Heart left ventricle (tissue), 16 donors: ENCODE measurements around the gene ARHGEF7. TPM values are rescaled to one million over a fixed set of nuclear protein-coding genes. Genes with fewer than 3 reads are reported as not detected.
A peak's percentile ranks its signal among the peaks of the same experiment; 100 is the strongest.

ENCODE experiments used
- ATAC-seq, 4 donors: fragments of 200-7000 bp; cut with Tn5 transposase; one replicate each; pipeline ENCODE4 v1.9.1; 2020 to 2022; ENCODE audit warnings: moderate library complexity in 4 of 4, mild to moderate bottlenecking in 3 of 4, moderate number of reproducible peaks in 1 of 4
- DNase-seq, 5 donors: peaks; one replicate each; pipeline ENCODE4 v3.0.0-alpha.2; 2020
- H3K27ac ChIP-seq, 12 donors: fragments of 200-600 bp; sonication (generic) in 4 of 12; one replicate each; pipeline versions ENCODE4 v1.5.0 to v1.8.0; 2016 to 2022; ENCODE audit warnings: mild to moderate bottlenecking in 2 of 12
- H3K27me3 ChIP-seq, 9 donors: fragments of 200-600 bp; sonication (generic) in 2 of 9; one replicate each; pipeline versions ENCODE4 v1.5.1 to v1.8.0; 2016 to 2022; ENCODE audit warnings: mild to moderate bottlenecking in 3 of 9
- H3K36me3 ChIP-seq, 9 donors: fragments of 200-600 bp; sonication (generic) in 2 of 9; one replicate each; pipeline versions ENCODE4 v1.5.0 to v1.8.0; 2018 to 2022; ENCODE audit warnings: mild to moderate bottlenecking in 2 of 9
- H3K4me1 ChIP-seq, 12 donors: fragments of 200-600 bp; sonication (generic) in 4 of 12; one replicate each; pipeline versions ENCODE4 v1.5.0 to v1.8.0; 2016 to 2022; ENCODE audit warnings: mild to moderate bottlenecking in 3 of 12
- H3K4me3 ChIP-seq, 12 donors: fragments of 200-600 bp; sonication (generic) in 4 of 12; one replicate each; pipeline versions ENCODE4 v1.5.0 to v1.8.0; 2017 to 2022; ENCODE audit warnings: mild to moderate bottlenecking in 9 of 12, moderate library complexity in 4 of 12
- H3K9me3 ChIP-seq, 12 donors: fragments of 200-600 bp; sonication (generic) in 4 of 12; one replicate each; pipeline versions ENCODE4 v1.5.0 to v1.8.0; 2016 to 2022; ENCODE audit warnings: mild to moderate bottlenecking in 1 of 12
- POLR2A ChIP-seq, 2 donors: fragments of 450-650 bp; IDR thresholded peaks; one replicate each; pipeline ENCODE4 v1.6.1; 2017; ENCODE audit warnings: antibody characterized with exemption in 2 of 2, mild to moderate bottlenecking in 2 of 2, moderate library complexity in 2 of 2
- WGBS, 4 donors: extraction: QIAGEN DNeasy Blood & Tissue Kit in 2 of 4; methylation state at CpG; one replicate each; pipeline versions ENCODE4 v1.1.5 to v1.1.7; 2013 to 2018; 5-methylcytosine and 5-hydroxymethylcytosine counted together
- intact Hi-C, 10 donors: fragments of 100-400 bp; cut with DNase I; formaldehyde crosslinking; loops; one replicate each; pipeline versions ENCODE4 v1.11.1 to v1.14.2; 2022
- polyA plus RNA-seq, 2 donors: library from polyadenylated mRNA; stranded (reverse); fragments of 200-250 nt; gene quantifications; one replicate each; pipeline ENCODE4 v1.2.3, GENCODE V29; 2013
- total RNA-seq, 9 donors: library from RNA; depleted of rRNA in 2 of 9; stranded (reverse); fragments of >200 nt in 2 of 9; fragmentation: NEBNext Ultra II Directional in 3 of 9; extraction: Animal tissue kit (Norgen Biotek cat#: 25700) in 3 of 9; gene quantifications; one replicate each; pipeline versions ENCODE4 v1.1.0 to v1.2.4, GENCODE V29; 2016 to 2023
- TF ChIP-seq, protein P1 (sequence below), 12 donors: fragments of 200-600 bp; sonication (generic) in 4 of 12; IDR thresholded peaks; one replicate each; pipeline versions ENCODE4 v1.5.0 to v1.8.0; 2018 to 2022; ENCODE audit warnings: antibody characterized with exemption in 12 of 12, mild to moderate bottlenecking in 5 of 12
- donor health status: ischemic (EF 13 %, LVEDD 7.1; RV severe dilation, severe dysfunction).
- donor health status: healthy with polysubstance abuse.
- donor health status: DM: no; HTN: yes; CAD: no.
- donor health status: DM: no; HTN: no; CAD: no.
- donor health status: ischemic (EF 25% LVEDD 6.9; RV normal size, moderate dysfunction).
- donor health status: ischemic (EF 25% LVEDD 5.7; RV mildly dilated, moderate dysfunction).
- donor health status: healthy.
- donor health status: DM: yes; HTN: yes; CAD: no.
- donor health status: ischemic (EF 35%, LVEDD 5.7; RV mildly dilated, moderate dysfunction).
- donor health status: nonischemic (EF 11% LVEDD 7.7; RV severe dilation, severe dysfunction).
- donor health status: DM: yes; HTN: yes; CAD: no.
- donor health status: PGD.
- donor health status: ischemic (EF 29% LVEDD 5.4; RV normal size, mild dysfunction).
- donor health status: nonischemic (EF 23%, LVEDD 6.1; RV moderate dilation, normal function).

The ARHGEF7 gene
- total and polyA plus RNA-seq, 11 donors: 16.6 to 60.9 (median 37.5) TPM

DNA sequence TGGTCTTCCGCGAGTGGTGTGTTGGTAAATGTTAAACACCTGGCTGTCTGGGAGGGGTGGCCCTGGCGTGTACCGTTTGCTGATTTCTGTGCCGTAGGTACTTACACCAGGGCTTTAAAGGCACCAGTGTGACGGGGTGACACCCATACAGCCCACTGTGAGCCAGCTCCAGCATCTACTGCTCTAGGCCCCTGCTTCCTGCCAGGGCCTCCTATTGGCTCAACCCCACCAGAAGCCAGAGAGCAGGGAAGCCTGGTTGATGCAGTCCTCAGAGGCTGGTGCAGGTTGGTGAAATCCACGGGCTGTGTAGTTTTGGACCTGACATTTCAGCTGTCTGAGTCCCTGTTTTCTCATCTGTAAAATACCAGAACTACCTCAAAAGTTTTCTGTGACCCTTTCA, 30.4 kb downstream of the ARHGEF7 start:
- 75 to 89% (median 88%) methylated on average over 7 of the region's 7 CpGs for WGBS, 4 donors
- Histone ChIP-seq H3K36me3 (no peaks in the 10 kb centered on the region), H3K9me3 (no peaks in the 10 kb centered on the region), H3K27me3 (no peaks in the 10 kb centered on the region), H3K27ac (peak overlapping the region in 8 of 12 donors; percentile 8 to 54 (median 36)), H3K4me1 (peaks cover 0 to 32% (median 11%) of the 10 kb centered on the region in 12 donors), H3K4me3 (no peak overlapping the region)
- DNase-seq (peak in 1 of 5 donors; percentile 36), ATAC-seq (peak in 2 of 4 donors; percentile 14 to 40)
- intact Hi-C loops: loop anchor here in 1 of 10 donors (10.0 kb wide), 1 partner anchor 71 kb away; no protein-coding TSS in a partner anchor
- TF ChIP-seq POLR2A (IDR thresholded peaks at IDR 0.05): no peak
- TF ChIP-seq, protein P1, sequence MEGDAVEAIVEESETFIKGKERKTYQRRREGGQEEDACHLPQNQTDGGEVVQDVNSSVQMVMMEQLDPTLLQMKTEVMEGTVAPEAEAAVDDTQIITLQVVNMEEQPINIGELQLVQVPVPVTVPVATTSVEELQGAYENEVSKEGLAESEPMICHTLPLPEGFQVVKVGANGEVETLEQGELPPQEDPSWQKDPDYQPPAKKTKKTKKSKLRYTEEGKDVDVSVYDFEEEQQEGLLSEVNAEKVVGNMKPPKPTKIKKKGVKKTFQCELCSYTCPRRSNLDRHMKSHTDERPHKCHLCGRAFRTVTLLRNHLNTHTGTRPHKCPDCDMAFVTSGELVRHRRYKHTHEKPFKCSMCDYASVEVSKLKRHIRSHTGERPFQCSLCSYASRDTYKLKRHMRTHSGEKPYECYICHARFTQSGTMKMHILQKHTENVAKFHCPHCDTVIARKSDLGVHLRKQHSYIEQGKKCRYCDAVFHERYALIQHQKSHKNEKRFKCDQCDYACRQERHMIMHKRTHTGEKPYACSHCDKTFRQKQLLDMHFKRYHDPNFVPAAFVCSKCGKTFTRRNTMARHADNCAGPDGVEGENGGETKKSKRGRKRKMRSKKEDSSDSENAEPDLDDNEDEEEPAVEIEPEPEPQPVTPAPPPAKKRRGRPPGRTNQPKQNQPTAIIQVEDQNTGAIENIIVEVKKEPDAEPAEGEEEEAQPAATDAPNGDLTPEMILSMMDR (IDR thresholded peaks at IDR 0.05): no peak

DNA sequence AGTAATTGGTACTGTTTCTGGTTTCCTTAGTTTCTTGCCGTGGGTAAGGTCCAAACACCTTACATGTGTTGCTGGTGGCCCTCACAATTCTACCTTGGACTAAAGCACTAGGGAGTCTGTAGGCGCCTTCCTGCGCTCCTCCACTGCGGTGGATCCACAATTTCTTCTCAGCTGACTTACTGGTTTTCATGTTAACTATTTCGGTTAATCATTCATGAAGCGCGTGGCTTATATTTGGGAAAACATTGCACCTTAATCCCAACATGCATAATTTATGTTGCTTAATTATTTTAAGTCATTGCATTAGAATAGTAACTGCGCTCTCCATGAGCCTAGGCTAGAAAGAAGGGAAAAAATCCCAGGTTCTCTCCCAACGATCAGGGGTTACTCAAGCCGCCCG, 37.7 kb downstream of the ARHGEF7 start:
- ATAC-seq (no peak), DNase-seq (no peak)
- intact Hi-C loops: loop anchor here in 9 of 10 donors (2.0 to 10.0 kb wide), 8 partner anchors 36 to 129 kb away; no protein-coding TSS in a partner anchor
- no peaks in the 10 kb centered on the region for H3K36me3 ChIP-seq
- H3K4me3 ChIP-seq: peak overlapping the region; percentile 63 to 96 (median 90)
- TF ChIP-seq, protein P1 (IDR thresholded peaks at IDR 0.05): peak in 1 of 12 donors; percentile 6
- TF ChIP-seq POLR2A (IDR thresholded peaks at IDR 0.05): no peak
- no peaks in the 10 kb centered on the region for H3K27me3 ChIP-seq
- peak overlapping the region; percentile 91 to 99 (median 96) for H3K27ac ChIP-seq
- peaks cover 5 to 42% (median 24%) of the 10 kb centered on the region in 12 donors for H3K4me1 ChIP-seq
- 9 to 15% (median 11%) methylated on average over 11 of the region's 11 CpGs for WGBS, 4 donors
- no peaks in the 10 kb centered on the region for H3K9me3 ChIP-seq

DNA sequence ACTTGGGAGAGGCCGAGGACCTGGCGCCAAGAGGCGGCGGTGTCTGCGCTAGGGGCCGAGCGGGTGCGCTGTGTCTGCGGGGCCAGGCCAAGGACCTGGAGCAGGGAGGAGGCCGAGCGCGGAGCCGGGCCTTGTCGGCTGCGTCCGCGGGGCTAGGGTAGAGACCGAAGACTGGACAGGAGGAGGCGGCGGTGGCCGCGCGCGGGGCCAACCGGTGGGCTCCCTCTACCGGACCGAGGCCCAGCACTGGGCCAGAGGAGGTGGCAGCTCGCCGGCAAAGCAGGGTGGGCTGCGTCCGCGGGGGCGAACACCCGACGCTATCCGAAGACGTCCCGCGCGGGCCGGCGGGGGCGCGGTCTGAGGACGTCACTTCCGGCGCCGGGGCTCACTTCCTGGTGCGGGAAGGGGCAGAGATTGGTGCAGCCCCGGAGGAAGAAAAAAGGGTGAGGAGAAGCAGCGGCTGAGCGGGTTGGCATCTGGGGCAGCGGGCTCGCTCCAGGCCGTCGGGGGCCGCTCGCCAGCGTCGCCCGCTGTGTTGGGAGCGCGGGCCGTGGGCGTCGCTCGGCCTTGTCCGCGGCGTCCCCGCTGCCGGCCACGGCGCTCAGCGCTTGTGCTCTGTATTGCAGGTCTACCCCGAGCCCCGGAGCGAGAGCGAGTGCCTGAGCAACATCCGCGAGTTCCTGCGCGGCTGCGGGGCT, 38.3 kb downstream of the ARHGEF7 start:
- H3K4me1 ChIP-seq: peaks cover 5 to 47% (median 26%) of the 10 kb centered on the region in 12 donors
- no peaks in the 10 kb centered on the region for H3K36me3 ChIP-seq
- peak; percentile 92 to 99 (median 97) for ATAC-seq
- peak; percentile 63 to 89 for TF ChIP-seq POLR2A (IDR thresholded peaks at IDR 0.05)
- TF ChIP-seq, protein P1 (IDR thresholded peaks at IDR 0.05): peak in 10 of 12 donors; percentile 6 to 56 (median 32)
- no peaks in the 10 kb centered on the region for H3K27me3 ChIP-seq
- peak overlapping the region; percentile 91 to 99 (median 96) for H3K27ac ChIP-seq
- H3K9me3 ChIP-seq: no peaks in the 10 kb centered on the region
- H3K4me3 ChIP-seq: peak overlapping the region; percentile 63 to 96 (median 90)
- DNase-seq: peak; percentile 93 to 96 (median 95)
- intact Hi-C loops: loop anchor here in 9 of 10 donors (2.0 to 10.0 kb wide), 8 partner anchors 37 to 129 kb away; no protein-coding TSS in a partner anchor
- 0 to 1% (median 0%) methylated on average over 48 to 84 of the region's 84 CpGs for WGBS, 4 donors

DNA sequence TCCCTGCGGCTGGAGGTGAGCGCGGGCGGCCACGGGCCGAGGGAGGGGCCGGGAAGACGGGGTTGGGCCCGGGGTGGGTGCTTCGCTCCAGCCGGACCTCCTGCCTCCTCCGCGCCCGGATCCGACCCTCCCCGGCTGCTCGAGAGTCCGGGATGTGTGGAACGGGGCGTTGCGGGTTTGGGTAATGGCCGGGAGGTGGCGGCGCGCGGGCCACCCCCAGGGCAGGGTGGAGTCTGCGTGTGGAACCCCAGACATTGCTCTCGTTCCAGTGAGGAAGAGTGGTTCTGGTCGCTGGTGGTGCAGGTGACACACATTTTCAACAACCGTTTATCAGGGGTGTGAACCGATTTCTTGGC, 38.8 kb downstream of the ARHGEF7 start:
- no peak for TF ChIP-seq POLR2A (IDR thresholded peaks at IDR 0.05)
- TF ChIP-seq, protein P1 (IDR thresholded peaks at IDR 0.05): peak in 6 of 12 donors; percentile 9 to 32 (median 26)
- Histone ChIP-seq H3K4me1 (peaks cover 5 to 51% (median 28%) of the 10 kb centered on the region in 12 donors), H3K27me3 (no peaks in the 10 kb centered on the region), H3K4me3 (peak overlapping the region; percentile 63 to 96 (median 90)), H3K9me3 (no peaks in the 10 kb centered on the region), H3K27ac (peak overlapping the region; percentile 91 to 99 (median 96)), H3K36me3 (peaks cover 0 to 1% (median 0%) of the 10 kb centered on the region in 9 donors)
- intact Hi-C loops: loop anchor here in 9 of 10 donors (2.0 to 10.0 kb wide), 8 partner anchors 37 to 128 kb away; no protein-coding TSS in a partner anchor
- WGBS, 4 donors: 0 to 2% (median 0%) methylated on average over 25 to 31 of the region's 31 CpGs
- ATAC-seq (peak in 3 of 4 donors; percentile 50 to 62 (median 61)), DNase-seq (peak in 1 of 5 donors; percentile 71)
